ENCODE data around the gene RAP2C. TPM values are rescaled to one million over a fixed set of nuclear protein-coding genes. Genes with fewer than 3 reads are reported as not detected.

The RAP2C gene
- total RNA-seq, 1 donor from 2014 or later, result 16.4 TPM

GRCh38 chrX:132235488-132235887, 16.2 kb upstream of the RAP2C start:
- no peak overlapping the region for H3K4me3 ChIP-seq (ENCODE audit: low read depth, low read length)
- no peak for TF ChIP-seq CTCF (conservative IDR thresholded peaks at IDR 0.05; ENCODE audit: low read depth, low read length)
- DNase-seq (ENCODE audit: low read depth), result no peak

DNA sequence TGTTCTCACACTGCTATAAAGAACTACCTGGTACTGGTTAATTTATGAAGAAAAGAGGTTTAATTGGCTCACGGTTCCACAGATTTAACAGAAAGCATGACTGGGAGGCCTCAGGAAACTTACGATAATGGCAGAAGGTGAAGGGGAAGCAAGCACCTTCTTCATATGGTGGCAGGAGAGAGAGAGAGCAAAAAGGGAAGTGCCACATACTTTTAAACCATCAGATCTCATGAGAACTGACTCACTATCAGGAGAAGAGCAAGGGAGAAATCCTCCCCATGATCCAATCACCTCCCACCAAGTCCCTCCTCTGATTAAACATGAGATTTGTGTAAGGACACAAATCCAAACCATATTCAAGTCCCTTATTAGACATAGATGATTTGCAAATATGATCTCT, 12.3 kb upstream of the RAP2C start:
- H3K4me3 ChIP-seq (ENCODE audit: low read depth, low read length), result no peak overlapping the region
- no peak for TF ChIP-seq CTCF (conservative IDR thresholded peaks at IDR 0.05; ENCODE audit: low read depth, low read length)

DNA sequence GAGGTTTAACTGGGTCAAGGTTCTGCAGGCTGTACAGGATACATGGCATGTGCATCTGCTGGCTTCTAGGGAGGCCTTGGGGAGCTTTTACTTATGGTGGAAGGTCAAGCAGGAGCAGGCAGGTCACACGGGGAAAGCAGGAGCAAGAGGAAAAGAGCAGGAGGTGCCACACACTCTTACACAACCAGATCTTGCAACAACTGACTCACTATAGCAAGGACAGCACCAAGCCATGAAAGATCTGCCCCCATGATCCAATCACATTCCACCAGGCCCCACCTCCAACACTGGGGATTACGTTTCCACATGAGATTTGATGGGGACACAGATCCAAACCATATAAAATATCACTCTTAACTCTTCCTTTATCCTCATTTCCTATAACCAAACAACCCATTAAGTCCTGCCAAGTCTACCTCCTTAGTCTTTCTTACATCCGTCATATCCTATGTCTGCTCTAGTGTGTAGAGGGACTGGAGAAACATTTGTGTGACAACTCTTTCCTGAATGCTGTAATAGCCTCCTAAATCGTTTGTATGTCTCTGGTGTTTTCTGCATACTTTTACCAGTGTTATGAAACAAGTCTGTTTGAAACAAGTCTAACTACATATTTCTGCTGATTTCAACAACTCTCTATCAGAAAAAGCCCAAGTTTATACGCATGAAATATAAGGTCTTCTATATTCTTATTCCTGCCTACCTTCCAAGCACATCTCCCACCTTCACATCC, 8.3 kb upstream of the RAP2C start:
- no peak overlapping the region for H3K4me3 ChIP-seq (ENCODE audit: low read depth, low read length)
- no peak for DNase-seq (ENCODE audit: low read depth)
- no peak for TF ChIP-seq CTCF (conservative IDR thresholded peaks at IDR 0.05; ENCODE audit: low read depth, low read length)

More for the DNA sequence above, 12.3 kb upstream of the RAP2C start:
- no peak for DNase-seq (ENCODE audit: low read depth)

DNA sequence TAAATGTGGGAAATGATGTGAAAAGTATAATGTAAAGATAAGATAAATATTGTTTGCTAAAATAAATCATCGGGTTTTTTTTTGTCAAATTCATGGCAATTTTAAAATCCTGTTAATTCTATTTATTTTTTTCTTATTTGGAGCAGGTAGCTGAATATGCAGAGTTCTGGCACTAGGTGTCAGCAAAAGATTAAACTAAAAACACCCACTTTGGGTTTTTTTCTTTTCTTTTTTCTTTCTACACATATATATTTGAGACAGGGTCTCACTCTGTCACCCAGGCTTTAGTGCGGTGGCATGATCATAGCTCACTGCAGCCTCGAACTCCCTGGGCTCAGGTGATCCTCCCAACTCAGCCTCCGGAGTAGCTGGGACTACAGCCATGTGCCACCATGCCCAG, 6.9 kb upstream of the RAP2C start:
- H3K4me3 ChIP-seq (ENCODE audit: low read depth, low read length), result no peak overlapping the region
- peak; percentile 47 for TF ChIP-seq CTCF (conservative IDR thresholded peaks at IDR 0.05; ENCODE audit: low read depth, low read length)
- no peak for DNase-seq (ENCODE audit: low read depth)

DNA sequence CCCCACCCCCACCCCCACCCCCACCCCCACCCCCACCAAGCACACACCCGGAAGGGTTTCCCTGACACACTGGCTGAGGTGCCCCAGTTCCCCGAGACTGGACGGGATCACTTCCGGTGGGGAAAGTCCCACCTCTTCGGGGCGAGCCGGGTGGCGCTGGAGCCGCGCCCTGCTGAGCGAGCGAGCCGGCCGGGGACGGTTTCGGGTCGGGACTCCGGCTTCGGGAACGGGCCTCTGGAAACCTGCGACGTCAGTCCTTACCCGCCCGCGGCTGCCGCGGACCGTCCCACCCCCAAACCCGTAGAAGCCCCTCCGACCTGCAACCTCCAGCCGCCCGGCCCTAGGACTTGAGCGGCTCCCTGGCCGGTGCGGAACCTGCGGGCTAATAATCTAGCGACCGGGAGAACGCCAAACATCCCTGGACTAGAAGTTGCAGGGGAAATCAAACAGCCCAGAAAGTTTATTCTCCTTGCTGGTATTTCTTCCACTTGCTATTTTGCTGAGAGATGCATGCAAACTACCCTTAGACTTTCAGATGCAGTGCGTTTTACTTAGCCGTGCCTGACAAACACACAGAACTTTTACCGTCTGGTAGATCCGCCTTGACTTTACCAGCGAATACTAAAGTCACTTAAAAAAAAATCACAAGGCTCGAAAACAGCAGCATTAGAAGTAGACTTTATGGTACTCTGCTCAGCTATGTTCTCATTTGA, 991 bp downstream of the RAP2C start:
- H3K4me3 ChIP-seq (ENCODE audit: low read depth, low read length), result peak overlapping the region; percentile 72
- TF ChIP-seq CTCF (conservative IDR thresholded peaks at IDR 0.05; ENCODE audit: low read depth, low read length), result no peak
- DNase-seq (ENCODE audit: low read depth), result no peak

DNA sequence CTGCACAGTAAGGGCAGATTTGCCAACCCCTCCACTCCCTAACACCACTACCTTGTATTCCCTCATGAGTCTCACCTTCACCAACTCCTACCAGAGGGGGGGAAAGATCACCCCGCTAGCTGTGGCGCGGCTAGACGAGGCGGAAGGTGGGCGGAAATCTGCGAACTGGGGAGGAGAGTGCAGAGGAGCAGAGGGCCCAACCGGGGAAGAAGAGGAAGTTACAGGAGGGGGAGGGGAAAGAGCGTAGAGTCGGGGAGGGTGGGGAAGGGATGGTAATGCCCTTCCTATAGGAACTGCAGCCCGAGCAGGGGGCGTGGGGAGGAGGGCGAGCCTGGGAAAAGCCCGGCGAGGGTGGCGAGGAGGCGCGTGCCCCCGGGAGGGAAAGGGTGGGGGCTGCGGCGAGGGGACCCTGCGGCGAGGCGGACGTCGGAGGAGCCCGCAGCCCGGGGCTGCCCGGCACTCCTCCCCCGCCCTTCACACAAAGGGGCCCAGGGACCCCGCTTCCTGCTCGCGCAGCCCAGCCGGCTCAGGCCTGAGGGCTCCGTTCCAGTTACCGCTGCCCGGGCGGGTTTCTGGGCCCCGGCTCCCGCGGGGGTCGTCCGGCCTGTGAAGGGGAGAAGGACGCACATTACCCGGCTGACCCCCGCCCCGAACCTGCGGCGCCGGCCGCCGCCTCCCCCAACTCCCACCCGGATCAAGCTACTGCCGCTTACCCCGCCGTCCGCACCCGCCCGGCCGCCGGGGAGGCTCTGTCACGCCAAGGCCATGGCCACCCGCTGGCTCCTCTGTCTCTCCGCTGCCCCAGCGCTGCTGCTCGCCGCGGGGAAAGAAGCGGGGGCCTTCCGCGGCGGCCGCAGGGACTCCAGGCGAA, 1.8 kb downstream of the RAP2C start:
- peak overlapping the region; percentile 72 for H3K4me3 ChIP-seq (ENCODE audit: low read depth, low read length)
- TF ChIP-seq CTCF (conservative IDR thresholded peaks at IDR 0.05; ENCODE audit: low read depth, low read length), result no peak
- no peak for DNase-seq (ENCODE audit: low read depth)

Measured in epithelial cell of proximal tubule (primary cell).